GM23338 (cell line): ENCODE measurements around the gene CWC27. TPM values are rescaled to one million over a fixed set of nuclear protein-coding genes. Genes with fewer than 3 reads are reported as not detected.
"Not testable (repeated sequence)": the region's sequence is repeated elsewhere in the genome, so short reads cannot be mapped to it uniquely, and the experiment has no call there.

Experiments
- ATAC-seq: fragments of 200-7000 bp; cut with Tn5 transposase; 3 replicates; pipeline ENCODE4 v1.9.1; 2020
- DNase-seq: peaks from one replicate; pipeline ENCODE4 v3.0.0-alpha.2; 2015; ENCODE audit warnings: low spot score
- H2AFZ ChIP-seq: fragments of 200-600 bp; sonication (generic); 2 replicates; pipeline ENCODE4 v1.8.0; 2016; ENCODE audit warnings: antibody characterized with exemption, mild to moderate bottlenecking, moderate library complexity
- H3F3A ChIP-seq: fragments of 200-600 bp; sonication (generic); replicated peaks from 2 replicates; pipeline ENCODE4 v1.8.0; 2017; ENCODE audit warnings: antibody characterized with exemption, mixed run types, low read depth
- H3K27ac ChIP-seq: fragments of 200-600 bp; sonication (generic); 2 replicates; pipeline ENCODE4 v1.6.1; 2016; ENCODE audit warnings: low read depth
- H3K27me3 ChIP-seq: fragments of 200-600 bp; sonication (generic); 2 replicates; pipeline ENCODE4 v1.8.0; 2016; ENCODE audit warnings: mild to moderate bottlenecking, mixed run types, moderate library complexity; ENCODE audit not compliant: insufficient read depth
- H3K36me3 ChIP-seq: fragments of 200-600 bp; sonication (generic); 2 replicates; pipeline ENCODE4 v1.8.0; 2016; ENCODE audit warnings: mild to moderate bottlenecking; ENCODE audit not compliant: insufficient read depth
- H3K4me1 ChIP-seq: fragments of 200-600 bp; sonication (generic); 2 replicates; pipeline ENCODE4 v1.8.0; 2016; ENCODE audit warnings: mild to moderate bottlenecking, moderate library complexity; ENCODE audit not compliant: insufficient read depth
- H3K4me2 ChIP-seq: fragments of 200-600 bp; sonication (generic); 2 replicates; pipeline ENCODE4 v1.7.1; 2017; ENCODE audit warnings: mixed run types
- H3K4me3 ChIP-seq: fragments of 200-600 bp; sonication (generic); 2 replicates; pipeline ENCODE4 v1.6.1; 2016; ENCODE audit warnings: mixed run types
- H3K79me2 ChIP-seq: fragments of 200-600 bp; sonication (generic); replicated peaks from 2 replicates; pipeline ENCODE4 v1.8.0; 2017; ENCODE audit warnings: mild to moderate bottlenecking; ENCODE audit not compliant: insufficient read depth
- H3K9me2 ChIP-seq: fragments of 200-600 bp; sonication (generic); 2 replicates; pipeline ENCODE4 v1.8.0; 2017; ENCODE audit not compliant: insufficient read depth
- H4K20me1 ChIP-seq: fragments of 200-600 bp; sonication (generic); replicated peaks from 2 replicates; pipeline ENCODE4 v1.8.0; 2017; ENCODE audit warnings: mild to moderate bottlenecking; ENCODE audit not compliant: insufficient read depth
- H3K27ac Mint-ChIP-seq: 2 replicates; pipeline ENCODE4 v1.8.0; 2020; ENCODE audit warnings: inconsistent platforms, mild to moderate bottlenecking, moderate library complexity, mixed read lengths
- H3K27me3 Mint-ChIP-seq: 3 replicates; pipeline ENCODE4 v1.8.0; 2022; ENCODE audit warnings: low read depth, mild to moderate bottlenecking, moderate library complexity, mixed read lengths, inconsistent platforms; ENCODE audit not compliant: insufficient read depth, poor library complexity
- H3K36me3 Mint-ChIP-seq: 3 replicates; pipeline ENCODE4 v1.8.0; 2021; ENCODE audit warnings: low read depth, mild to moderate bottlenecking, inconsistent platforms, moderate library complexity, mixed read lengths
- H3K4me1 Mint-ChIP-seq: 3 replicates; pipeline ENCODE4 v1.8.0; 2020; ENCODE audit warnings: mild to moderate bottlenecking, inconsistent platforms, mixed read lengths
- H3K4me3 Mint-ChIP-seq: 3 replicates; pipeline ENCODE4 v1.8.0; 2021; ENCODE audit warnings: moderate library complexity, mild to moderate bottlenecking, inconsistent platforms, mixed read lengths
- H3K9me3 Mint-ChIP-seq: 3 replicates; pipeline ENCODE4 v1.8.0; 2020; ENCODE audit warnings: moderate library complexity, mild to moderate bottlenecking, inconsistent platforms, mixed read lengths
- EZH2phosphoT487 ChIP-seq: fragments of 200-600 bp; sonication (generic); IDR thresholded peaks from one replicate; pipeline ENCODE4 v1.8.1; 2018; ENCODE audit warnings: antibody characterized with exemption; ENCODE audit not compliant: unreplicated experiment
- JUNB ChIP-seq: IDR thresholded peaks from one replicate; pipeline ENCODE4 v1.6.1; 2016; ENCODE audit warnings: antibody characterized with exemption; ENCODE audit not compliant: unreplicated experiment
- NANOG ChIP-seq: IDR thresholded peaks from 2 replicates; pipeline ENCODE4 v1.6.1; 2016; ENCODE audit warnings: antibody characterized with exemption, borderline replicate concordance
- POLR2AphosphoS5 ChIP-seq: IDR thresholded peaks from 2 replicates; pipeline ENCODE4 v1.6.1; 2016; ENCODE audit warnings: antibody characterized with exemption, low read depth
- STAT1 ChIP-seq: IDR thresholded peaks from one replicate; pipeline ENCODE4 v1.6.1; 2016; ENCODE audit warnings: antibody characterized with exemption; ENCODE audit not compliant: unreplicated experiment
- ZNF331 ChIP-seq: fragments of 250-450 bp; sonication (Bioruptor Pico); IDR thresholded peaks from 2 replicates; pipeline ENCODE4 v1.5.0; 2020; ENCODE audit warnings: low read depth, mild to moderate bottlenecking, moderate library complexity
- polyA plus RNA-seq: library from polyadenylated mRNA; unstranded; fragments of >200 nt; fragmentation: Nextera tagmentation; extraction: Ambion mirVana; gene quantifications from 2 replicates; pipeline ENCODE4 v1.2.1, GENCODE V29; 2016
- total RNA-seq: library from RNA; depleted of rRNA; stranded (reverse); fragments of >200 nt; shearing (Covaris generic); gene quantifications from 2 replicates; pipeline ENCODE4 v1.2.3, GENCODE V29; 2014
- TF ChIP-seq, protein P1 (sequence below): fragments of 250-450 bp; sonication (Bioruptor Pico); IDR thresholded peaks from 2 replicates; pipeline ENCODE4 v1.5.0; 2020; ENCODE audit warnings: mild to moderate bottlenecking, moderate library complexity
- TF ChIP-seq, protein P2 (sequence below), 2 experiments: fragments of 200-600 bp in 1 of 2; sonication (generic) in 1 of 2; conservative IDR thresholded peaks; 2 replicates each; pipeline versions ENCODE4 v1.5.1 to v1.6.1; 2016 to 2017; ENCODE audit warnings: antibody characterized with exemption in 2 of 2, low read depth in 2 of 2, mild to moderate bottlenecking in 2 of 2, moderate library complexity in 1 of 2

Gene CWC27
- total and polyA plus RNA-seq, 2 experiments from 2014 or later, result 27.7 to 115 TPM

DNA sequence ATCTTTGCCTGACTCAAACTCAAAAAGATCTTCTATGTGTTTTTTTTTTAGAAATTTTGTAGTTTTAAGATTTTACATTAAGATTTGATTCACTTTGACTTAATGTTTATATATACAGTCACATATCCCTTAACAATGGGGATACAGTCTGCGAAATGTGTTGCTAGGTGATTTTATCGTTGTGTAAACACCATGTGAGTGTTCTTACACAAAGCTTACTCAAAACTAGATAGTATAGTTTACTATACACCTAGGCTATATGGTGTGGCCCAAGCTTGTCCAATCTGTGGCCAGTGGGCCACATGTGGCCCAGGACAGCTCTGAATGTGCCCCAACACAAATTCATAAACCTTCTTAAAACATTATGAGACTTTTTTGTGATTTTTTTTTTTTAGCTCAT is 131.9 kb downstream of the CWC27 start (continued):
- TF ChIP-seq, protein P1, sequence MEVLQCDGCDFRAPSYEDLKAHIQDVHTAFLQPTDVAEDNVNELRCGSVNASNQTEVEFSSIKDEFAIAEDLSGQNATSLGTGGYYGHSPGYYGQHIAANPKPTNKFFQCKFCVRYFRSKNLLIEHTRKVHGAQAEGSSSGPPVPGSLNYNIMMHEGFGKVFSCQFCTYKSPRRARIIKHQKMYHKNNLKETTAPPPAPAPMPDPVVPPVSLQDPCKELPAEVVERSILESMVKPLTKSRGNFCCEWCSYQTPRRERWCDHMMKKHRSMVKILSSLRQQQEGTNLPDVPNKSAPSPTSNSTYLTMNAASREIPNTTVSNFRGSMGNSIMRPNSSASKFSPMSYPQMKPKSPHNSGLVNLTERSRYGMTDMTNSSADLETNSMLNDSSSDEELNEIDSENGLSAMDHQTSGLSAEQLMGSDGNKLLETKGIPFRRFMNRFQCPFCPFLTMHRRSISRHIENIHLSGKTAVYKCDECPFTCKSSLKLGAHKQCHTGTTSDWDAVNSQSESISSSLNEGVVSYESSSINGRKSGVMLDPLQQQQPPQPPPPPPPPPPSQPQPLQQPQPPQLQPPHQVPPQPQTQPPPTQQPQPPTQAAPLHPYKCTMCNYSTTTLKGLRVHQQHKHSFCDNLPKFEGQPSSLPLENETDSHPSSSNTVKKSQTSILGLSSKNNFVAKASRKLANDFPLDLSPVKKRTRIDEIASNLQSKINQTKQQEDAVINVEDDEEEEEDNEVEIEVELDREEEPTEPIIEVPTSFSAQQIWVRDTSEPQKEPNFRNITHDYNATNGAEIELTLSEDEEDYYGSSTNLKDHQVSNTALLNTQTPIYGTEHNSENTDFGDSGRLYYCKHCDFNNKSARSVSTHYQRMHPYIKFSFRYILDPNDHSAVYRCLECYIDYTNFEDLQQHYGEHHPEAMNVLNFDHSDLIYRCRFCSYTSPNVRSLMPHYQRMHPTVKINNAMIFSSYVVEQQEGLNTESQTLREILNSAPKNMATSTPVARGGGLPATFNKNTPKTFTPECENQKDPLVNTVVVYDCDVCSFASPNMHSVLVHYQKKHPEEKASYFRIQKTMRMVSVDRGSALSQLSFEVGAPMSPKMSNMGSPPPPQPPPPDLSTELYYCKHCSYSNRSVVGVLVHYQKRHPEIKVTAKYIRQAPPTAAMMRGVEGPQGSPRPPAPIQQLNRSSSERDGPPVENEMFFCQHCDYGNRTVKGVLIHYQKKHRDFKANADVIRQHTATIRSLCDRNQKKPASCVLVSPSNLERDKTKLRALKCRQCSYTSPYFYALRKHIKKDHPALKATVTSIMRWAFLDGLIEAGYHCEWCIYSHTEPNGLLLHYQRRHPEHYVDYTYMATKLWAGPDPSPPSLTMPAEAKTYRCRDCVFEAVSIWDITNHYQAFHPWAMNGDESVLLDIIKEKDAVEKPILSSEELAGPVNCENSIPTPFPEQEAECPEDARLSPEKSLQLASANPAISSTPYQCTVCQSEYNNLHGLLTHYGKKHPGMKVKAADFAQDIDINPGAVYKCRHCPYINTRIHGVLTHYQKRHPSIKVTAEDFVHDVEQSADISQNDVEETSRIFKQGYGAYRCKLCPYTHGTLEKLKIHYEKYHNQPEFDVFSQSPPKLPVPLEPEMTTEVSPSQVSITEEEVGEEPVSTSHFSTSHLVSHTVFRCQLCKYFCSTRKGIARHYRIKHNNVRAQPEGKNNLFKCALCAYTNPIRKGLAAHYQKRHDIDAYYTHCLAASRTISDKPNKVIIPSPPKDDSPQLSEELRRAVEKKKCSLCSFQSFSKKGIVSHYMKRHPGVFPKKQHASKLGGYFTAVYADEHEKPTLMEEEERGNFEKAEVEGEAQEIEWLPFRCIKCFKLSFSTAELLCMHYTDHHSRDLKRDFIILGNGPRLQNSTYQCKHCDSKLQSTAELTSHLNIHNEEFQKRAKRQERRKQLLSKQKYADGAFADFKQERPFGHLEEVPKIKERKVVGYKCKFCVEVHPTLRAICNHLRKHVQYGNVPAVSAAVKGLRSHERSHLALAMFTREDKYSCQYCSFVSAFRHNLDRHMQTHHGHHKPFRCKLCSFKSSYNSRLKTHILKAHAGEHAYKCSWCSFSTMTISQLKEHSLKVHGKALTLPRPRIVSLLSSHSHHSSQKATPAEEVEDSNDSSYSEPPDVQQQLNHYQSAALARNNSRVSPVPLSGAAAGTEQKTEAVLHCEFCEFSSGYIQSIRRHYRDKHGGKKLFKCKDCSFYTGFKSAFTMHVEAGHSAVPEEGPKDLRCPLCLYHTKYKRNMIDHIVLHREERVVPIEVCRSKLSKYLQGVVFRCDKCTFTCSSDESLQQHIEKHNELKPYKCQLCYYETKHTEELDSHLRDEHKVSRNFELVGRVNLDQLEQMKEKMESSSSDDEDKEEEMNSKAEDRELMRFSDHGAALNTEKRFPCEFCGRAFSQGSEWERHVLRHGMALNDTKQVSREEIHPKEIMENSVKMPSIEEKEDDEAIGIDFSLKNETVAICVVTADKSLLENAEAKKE (CRISPR knock-in tag), result no peak
- TF ChIP-seq ZNF331 (CRISPR knock-in tag), result no peak

DNA sequence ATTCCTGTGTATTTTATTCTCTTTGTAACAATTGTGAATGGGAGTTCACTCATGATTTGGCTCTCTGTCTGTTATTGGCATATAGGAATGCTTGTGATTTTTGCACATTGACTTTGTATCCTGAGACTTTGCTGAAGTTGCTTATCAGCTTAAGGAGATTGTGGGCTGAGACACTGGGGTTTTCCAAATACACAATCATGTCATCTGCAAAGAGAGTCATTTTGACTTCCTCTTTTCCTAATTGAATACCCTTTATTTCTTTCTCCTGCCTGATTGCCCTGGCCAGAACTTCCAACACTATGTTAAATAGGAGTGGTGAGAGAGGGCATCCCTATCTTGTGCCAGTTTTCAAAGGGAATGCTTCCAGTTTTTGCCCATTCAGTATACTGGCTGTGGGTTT is 138.7 kb downstream of the CWC27 start:
- not testable (repeated sequence) for H3K27me3 Mint-ChIP-seq, H3K4me1 Mint-ChIP-seq, H3F3A ChIP-seq, DNase-seq, H3K4me1 ChIP-seq, H3K9me2 ChIP-seq, H3K27ac ChIP-seq, H3K4me3 Mint-ChIP-seq, H3K4me3 ChIP-seq, H4K20me1 ChIP-seq, H3K27me3 ChIP-seq, H3K4me2 ChIP-seq, H3K79me2 ChIP-seq, H2AFZ ChIP-seq, H3K27ac Mint-ChIP-seq, ATAC-seq
- Mint-ChIP-seq H3K36me3 (peaks cover 61% of the 10 kb centered on the region), H3K9me3 (peaks cover 58% of the 10 kb centered on the region)
- peaks cover 10% of the 10 kb centered on the region; the same call in 1 of the 2 replicates for H3K36me3 ChIP-seq

DNA sequence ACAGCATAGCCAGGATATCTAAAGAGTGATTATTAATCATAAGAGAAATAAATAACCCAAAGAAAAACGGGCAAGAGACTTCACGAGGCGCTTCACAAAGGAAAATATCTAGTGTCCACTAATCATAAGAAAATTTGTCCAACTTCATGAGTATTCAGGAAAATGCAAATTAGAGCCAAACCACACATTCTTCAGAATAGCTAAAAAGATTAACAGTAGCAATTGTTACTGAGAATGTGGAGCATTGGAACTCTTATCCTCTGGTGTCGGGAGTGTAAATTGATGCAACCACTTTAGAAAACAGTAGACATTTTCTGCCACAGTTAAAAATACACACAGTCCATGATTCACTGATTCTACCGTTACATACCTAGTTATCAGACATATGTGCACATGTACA is 145.7 kb downstream of the CWC27 start:
- H4K20me1 ChIP-seq, result no peaks in the 10 kb centered on the region
- no peaks in the 10 kb centered on the region for H3F3A ChIP-seq
- Mint-ChIP-seq H3K4me3 (no peak overlapping the region), H3K27me3 (peaks cover 4% of the 10 kb centered on the region), H3K27ac (no peak overlapping the region), H3K4me1 (no peaks in the 10 kb centered on the region), H3K9me3 (peaks cover 24% of the 10 kb centered on the region), H3K36me3 (peaks cover 42% of the 10 kb centered on the region)
- H3K27me3 ChIP-seq, result no peaks in the 10 kb centered on the region
- H3K36me3 ChIP-seq, result peaks cover 10% of the 10 kb centered on the region; the same call in 1 of the 2 replicates
- no peak overlapping the region for H3K4me3 ChIP-seq
- no peaks in the 10 kb centered on the region for H3K9me2 ChIP-seq
- no peak overlapping the region for H3K4me2 ChIP-seq
- no peaks in the 10 kb centered on the region for H3K79me2 ChIP-seq
- no peak overlapping the region for H2AFZ ChIP-seq
- H3K27ac ChIP-seq, result no peak overlapping the region
- no peaks in the 10 kb centered on the region for H3K4me1 ChIP-seq
- DNase-seq (no peak), ATAC-seq (no peak)
- TF ChIP-seq NANOG (no peak), JUNB (no peak), STAT1 (no peak), POLR2AphosphoS5 (no peak), EZH2phosphoT487 (no peak)
- TF ChIP-seq, protein P2, sequence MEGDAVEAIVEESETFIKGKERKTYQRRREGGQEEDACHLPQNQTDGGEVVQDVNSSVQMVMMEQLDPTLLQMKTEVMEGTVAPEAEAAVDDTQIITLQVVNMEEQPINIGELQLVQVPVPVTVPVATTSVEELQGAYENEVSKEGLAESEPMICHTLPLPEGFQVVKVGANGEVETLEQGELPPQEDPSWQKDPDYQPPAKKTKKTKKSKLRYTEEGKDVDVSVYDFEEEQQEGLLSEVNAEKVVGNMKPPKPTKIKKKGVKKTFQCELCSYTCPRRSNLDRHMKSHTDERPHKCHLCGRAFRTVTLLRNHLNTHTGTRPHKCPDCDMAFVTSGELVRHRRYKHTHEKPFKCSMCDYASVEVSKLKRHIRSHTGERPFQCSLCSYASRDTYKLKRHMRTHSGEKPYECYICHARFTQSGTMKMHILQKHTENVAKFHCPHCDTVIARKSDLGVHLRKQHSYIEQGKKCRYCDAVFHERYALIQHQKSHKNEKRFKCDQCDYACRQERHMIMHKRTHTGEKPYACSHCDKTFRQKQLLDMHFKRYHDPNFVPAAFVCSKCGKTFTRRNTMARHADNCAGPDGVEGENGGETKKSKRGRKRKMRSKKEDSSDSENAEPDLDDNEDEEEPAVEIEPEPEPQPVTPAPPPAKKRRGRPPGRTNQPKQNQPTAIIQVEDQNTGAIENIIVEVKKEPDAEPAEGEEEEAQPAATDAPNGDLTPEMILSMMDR (conservative IDR thresholded peaks at IDR 0.05; ENCODE audit: low read depth in 2 of 2), result no peak
